ENCODE measurements around the gene CA7. TPM values are rescaled to one million over a fixed set of nuclear protein-coding genes. Genes with fewer than 3 reads are reported as not detected.
"Not testable (repeated sequence)": the region's sequence is repeated elsewhere in the genome, so short reads cannot be mapped to it uniquely, and the experiment has no call there.

Gene CA7
- total RNA-seq, 1 donor from 2014 or later, result not detected

GRCh38 chr16:66891797-66892196 lies 47.6 kb downstream of the CA7 start:
- no peaks in the 10 kb centered on the region for H3K9me3 ChIP-seq
- H3K36me3 ChIP-seq, result peaks cover 19% of the 10 kb centered on the region
- H3K27ac ChIP-seq, result no peak overlapping the region
- no peak for ATAC-seq
- H3K4me1 ChIP-seq, result peaks cover 2% of the 10 kb centered on the region
- no peak for TF ChIP-seq CTCF (IDR thresholded peaks at IDR 0.05)
- H3K4me3 ChIP-seq, result no peak overlapping the region
- intact Hi-C loops (cut with DNase I), result no loop called here
- H3K27me3 ChIP-seq (ENCODE audit: low read depth), result no peaks in the 10 kb centered on the region
- DNase-seq, result no peak

GRCh38 chr16:66894055-66894454 lies 49.8 kb downstream of the CA7 start:
- no peak for TF ChIP-seq CTCF (IDR thresholded peaks at IDR 0.05)
- Histone ChIP-seq H3K27me3 (ENCODE audit: low read depth) (no peaks in the 10 kb centered on the region), H3K36me3 (peaks cover 7% of the 10 kb centered on the region), H3K4me3 (no peak overlapping the region), H3K9me3 (no peaks in the 10 kb centered on the region), H3K4me1 (peaks cover 15% of the 10 kb centered on the region), H3K27ac (no peak overlapping the region)
- intact Hi-C loops (cut with DNase I), result no loop called here
- no peak for ATAC-seq
- DNase-seq, result no peak

GRCh38 chr16:66894948-66895688 lies 50.9 kb downstream of the CA7 start:
- peak; percentile 77 for TF ChIP-seq CTCF (IDR thresholded peaks at IDR 0.05)
- DNase-seq, result peak; percentile 67
- no peaks in the 10 kb centered on the region for H3K9me3 ChIP-seq
- intact Hi-C loops (cut with DNase I), result no loop called here
- H3K36me3 ChIP-seq, result peaks cover 4% of the 10 kb centered on the region
- H3K27ac ChIP-seq, result no peak overlapping the region
- peak; percentile 86 to 90 for ATAC-seq
- peaks cover 25% of the 10 kb centered on the region for H3K4me1 ChIP-seq
- no peaks in the 10 kb centered on the region for H3K27me3 ChIP-seq (ENCODE audit: low read depth)
- no peak overlapping the region for H3K4me3 ChIP-seq

GRCh38 chr16:66895689-66895979 lies 51.4 kb downstream of the CA7 start:
- no peak for ATAC-seq
- DNase-seq, result peak; percentile 41
- no peaks in the 10 kb centered on the region for H3K27me3 ChIP-seq (ENCODE audit: low read depth)
- no peak for TF ChIP-seq CTCF (IDR thresholded peaks at IDR 0.05)
- no peaks in the 10 kb centered on the region for H3K9me3 ChIP-seq
- peaks cover 2% of the 10 kb centered on the region for H3K36me3 ChIP-seq
- intact Hi-C loops (cut with DNase I), result no loop called here
- no peak overlapping the region for H3K27ac ChIP-seq
- no peak overlapping the region for H3K4me3 ChIP-seq
- peaks cover 29% of the 10 kb centered on the region for H3K4me1 ChIP-seq

GRCh38 chr16:66895999-66896398 lies 51.8 kb downstream of the CA7 start:
- no peak for TF ChIP-seq CTCF (IDR thresholded peaks at IDR 0.05)
- no peaks in the 10 kb centered on the region for H3K27me3 ChIP-seq (ENCODE audit: low read depth)
- ATAC-seq, result no peak
- H3K9me3 ChIP-seq, result no peaks in the 10 kb centered on the region
- DNase-seq, result no peak
- intact Hi-C loops (cut with DNase I), result no loop called here
- H3K4me1 ChIP-seq, result peaks cover 32% of the 10 kb centered on the region
- no peak overlapping the region for H3K27ac ChIP-seq
- H3K36me3 ChIP-seq, result no peaks in the 10 kb centered on the region
- no peak overlapping the region for H3K4me3 ChIP-seq

- H3K27me3 ChIP-seq (ENCODE audit: low read depth); H3K9me3 ChIP-seq; H3K36me3 ChIP-seq; ATAC-seq; H3K27ac ChIP-seq; DNase-seq; H3K4me3 ChIP-seq; intact Hi-C loops (cut with DNase I): not testable (repeated sequence)
- peaks cover 39% of the 10 kb centered on the region for H3K4me1 ChIP-seq
These were observed 52.5 kb downstream of the CA7 start for GRCh38 chr16:66896682-66897081.

Measured in lower lobe of right lung (tissue), 2 donors.